Motor neuron (in vitro differentiated cells): Measurements from ENCODE around the gene STK17A. TPM values are rescaled to one million over a fixed set of nuclear protein-coding genes. Genes with fewer than 3 reads are reported as not detected.
A peak's percentile ranks its signal among the peaks of the same experiment; 100 is the strongest.
"Not testable (repeated sequence)": the region's sequence is repeated elsewhere in the genome, so short reads cannot be mapped to it uniquely, and the experiment has no call there.

Source experiments
- ATAC-seq, 8 experiments: fragments of 200-7000 bp; cut with Tn5 transposase; replicated peaks in 6 of 8; 2 replicates each; pipeline ENCODE4 v1.8.0; 2021; ENCODE audit warnings: mild to moderate bottlenecking in 8 of 8, moderate library complexity in 8 of 8
- H3K27ac ChIP-seq, 2 donors: fragments of 250-450 bp; sonication (Bioruptor Pico); 2 replicates each; pipeline ENCODE4 v1.9.0; 2021; ENCODE audit warnings: antibody characterized with exemption in 2 of 2, mild to moderate bottlenecking in 2 of 2, moderate library complexity in 1 of 2
- H3K4me1 ChIP-seq, 2 donors: fragments of 250-450 bp; sonication (Bioruptor Pico); replicated peaks in 1 of 2; 2 replicates each; pipeline ENCODE4 v1.6.1; 2021; ENCODE audit warnings: antibody characterized with exemption in 2 of 2, mild to moderate bottlenecking in 2 of 2, moderate library complexity in 1 of 2
- H3K4me3 ChIP-seq, 5 donors: fragments of 250-450 bp; sonication (Bioruptor Pico); 2 replicates each; pipeline ENCODE4 v1.9.0; 2021; ENCODE audit warnings: antibody characterized with exemption in 5 of 5, mild to moderate bottlenecking in 5 of 5, moderate library complexity in 4 of 5
- WGBS, 10 experiments: fragments of 450-650 bp; shearing (Covaris generic); methylation state at CpG; one replicate each; pipeline ENCODE4 v1.0.0; 2022; 5-methylcytosine and 5-hydroxymethylcytosine counted together
- in situ Hi-C, 9 experiments: fragments of 400-800 bp; cut with MboI; loops; one replicate each; pipeline ENCODE4 v1.15.0; 2021; ENCODE audit warnings: low sequenced_read_pairs in 9 of 9, low pct_unique_long_range_greater_than_20kb in 2 of 9; ENCODE audit not compliant: unreplicated experiment in 9 of 9
- total RNA-seq, 8 experiments: library from RNA; unstranded; fragments of 300-600 nt; gene quantifications; 2 replicates each; pipeline versions ENCODE4 v1.2.3 to v1.2.4, GENCODE V29; 2022

STK17A gene
- total RNA-seq, 8 experiments from 2014 or later, result 3.9 to 18.4 (median 13.4) TPM

GRCh38 chr7:43615558-43616145 is 32.7 kb downstream of the STK17A start:
- WGBS, 10 experiments, result 20 to 100% (median 78%) methylated on average over 1 to 7 of the region's 7 CpGs; no CpG with 5 or more reads in 1 of the 10 experiments
- Histone ChIP-seq H3K4me1 (peaks cover 8 to 27% of the 10 kb centered on the region in 2 donors), H3K4me3 (no peak overlapping the region), H3K27ac (no peak overlapping the region)
- no peak for ATAC-seq
- in situ Hi-C loops, result no loop called here

GRCh38 chr7:43616977-43617376 is 34.1 kb downstream of the STK17A start:
- in situ Hi-C loops, result no loop called here
- WGBS, 10 experiments, result 80 to 100% (median 100%) methylated on average over 1 to 2 of the region's 4 CpGs; no CpG with 5 or more reads in 3 of the 10 experiments
- no peak for ATAC-seq
- Histone ChIP-seq H3K4me3 (no peak overlapping the region), H3K27ac (no peak overlapping the region), H3K4me1 (peaks cover 7 to 26% of the 10 kb centered on the region in 2 donors)

GRCh38 chr7:43618073-43618472 is 35.2 kb downstream of the STK17A start:
- Histone ChIP-seq H3K4me3 (no peak overlapping the region), H3K4me1 (peaks cover 5 to 23% of the 10 kb centered on the region in 2 donors), H3K27ac (no peak overlapping the region)
- peak in 5 of 8 experiments; percentile 59 to 85 (median 75) for ATAC-seq
- WGBS, 10 experiments, result 0 to 94% (median 38%) methylated on average over 1 to 4 of the region's 4 CpGs; no CpG with 5 or more reads in 1 of the 10 experiments
- in situ Hi-C loops, result no loop called here

- no peak for ATAC-seq
- in situ Hi-C loops, result no loop called here
- peaks cover 5 to 23% of the 10 kb centered on the region in 2 donors for H3K4me1 ChIP-seq
- no peak overlapping the region for H3K27ac ChIP-seq
- H3K4me3 ChIP-seq, result no peak overlapping the region
- WGBS, 10 experiments, result 60 to 100% (median 96%) methylated on average over 1 to 4 of the region's 4 CpGs; no CpG with 5 or more reads in 1 of the 10 experiments
Observed at GRCh38 chr7:43619213-43620012, 36.5 kb downstream of the STK17A start.

- Histone ChIP-seq H3K4me3 (no peak overlapping the region), H3K4me1 (peaks cover 5 to 19% of the 10 kb centered on the region in 2 donors), H3K27ac (no peak overlapping the region)
- in situ Hi-C loops, result no loop called here
- WGBS, 10 experiments, result 29 to 100% (median 88%) methylated on average over 1 to 5 of the region's 5 CpGs
- ATAC-seq, result no peak
Observed at GRCh38 chr7:43621729-43622448, 39.0 kb downstream of the STK17A start.

GRCh38 chr7:43624156-43624555 is 41.2 kb downstream of the STK17A start:
- no peak overlapping the region for H3K4me3 ChIP-seq
- H3K4me1 ChIP-seq, result peaks cover 0 to 6% of the 10 kb centered on the region in 2 donors
- no peak for ATAC-seq
- no peak overlapping the region for H3K27ac ChIP-seq
- 80 to 100% (median 96%) methylated on average over 1 to 2 of the region's 2 CpGs; no CpG with 5 or more reads in 1 of the 10 experiments for WGBS, 10 experiments
- in situ Hi-C loops, result no loop called here

- in situ Hi-C loops, result no loop called here
- Histone ChIP-seq H3K27ac (no peak overlapping the region), H3K4me1 (peaks cover 0 to 4% of the 10 kb centered on the region in 2 donors), H3K4me3 (no peak overlapping the region)
- ATAC-seq, result peak in 1 of 8 experiments; percentile 26
Observed at GRCh38 chr7:43625453-43625852, 42.5 kb downstream of the STK17A start.

GRCh38 chr7:43625980-43626379 is 43.1 kb downstream of the STK17A start:
- Histone ChIP-seq H3K4me1 (peaks cover 0 to 4% of the 10 kb centered on the region in 2 donors), H3K4me3 (no peak overlapping the region), H3K27ac (no peak overlapping the region)
- WGBS, 10 experiments, result 76 to 100% (median 83%) methylated on average over 1 to 4 of the region's 4 CpGs; no CpG with 5 or more reads in 1 of the 10 experiments
- ATAC-seq, result peak in 1 of 8 experiments; percentile 14
- in situ Hi-C loops, result no loop called here

- 50 to 100% (median 98%) methylated on average over 1 to 2 of the region's 2 CpGs; no CpG with 5 or more reads in 2 of the 10 experiments for WGBS, 10 experiments
- no peak for ATAC-seq
- Histone ChIP-seq H3K27ac (no peak overlapping the region), H3K4me1 (peaks cover 0 to 4% of the 10 kb centered on the region in 2 donors), H3K4me3 (no peak overlapping the region)
- in situ Hi-C loops, result no loop called here
Observed at GRCh38 chr7:43626695-43627094, 43.8 kb downstream of the STK17A start.

- 81 to 100% (median 100%) methylated on average over 1 to 3 of the region's 3 CpGs; no CpG with 5 or more reads in 4 of the 10 experiments for WGBS, 10 experiments
- H3K4me1 ChIP-seq, in situ Hi-C loops, ATAC-seq, H3K4me3 ChIP-seq, H3K27ac ChIP-seq: not testable (repeated sequence)
Observed at GRCh38 chr7:43627798-43628197, 44.9 kb downstream of the STK17A start.

GRCh38 chr7:43628431-43628830 is 45.5 kb downstream of the STK17A start:
- no peak overlapping the region for H3K4me3 ChIP-seq
- no peak for ATAC-seq
- in situ Hi-C loops, result no loop called here
- H3K27ac ChIP-seq, result no peak overlapping the region
- 75 to 100% (median 100%) methylated on average over 1 to 2 of the region's 2 CpGs; no CpG with 5 or more reads in 1 of the 10 experiments for WGBS, 10 experiments
- peaks cover 0 to 4% of the 10 kb centered on the region in 2 donors for H3K4me1 ChIP-seq

- 80 to 98% (median 97%) methylated on average over 2 to 6 of the region's 6 CpGs; no CpG with 5 or more reads in 2 of the 10 experiments for WGBS, 10 experiments
- H3K27ac ChIP-seq, result no peak overlapping the region
- in situ Hi-C loops, result no loop called here
- H3K4me1 ChIP-seq, result peaks cover 0 to 4% of the 10 kb centered on the region in 2 donors
- ATAC-seq, result no peak
- no peak overlapping the region for H3K4me3 ChIP-seq
Observed at GRCh38 chr7:43629857-43630256, 46.9 kb downstream of the STK17A start.

GRCh38 chr7:43630482-43630881 is 47.6 kb downstream of the STK17A start:
- in situ Hi-C loops, result no loop called here

More at GRCh38 chr7:43630482-43630881, 47.6 kb downstream of the STK17A start:
- whole genome bisulfite sequencing, 10 experiments, result 58 to 100% (median 87%) methylated on average over 1 to 3 of the region's 3 CpGs
- peaks cover 0 to 4% of the 10 kb centered on the region in 2 donors for H3K4me1 ChIP-seq
- no peak overlapping the region for H3K4me3 ChIP-seq
- no peak overlapping the region for H3K27ac ChIP-seq
- ATAC-seq, result no peak
